ENCODE results near the gene RCL1.

GRCh38 chr9:4810565-4810964 is 17.8 kb downstream of the RCL1 start:
- TF ChIP-seq EZH2 (IDR thresholded peaks at IDR 0.05; ENCODE audit: borderline replicate concordance, insufficient read depth, low read depth, low read length, poor library complexity, severe bottlenecking) = no peak
- TF ChIP-seq, protein P1, sequence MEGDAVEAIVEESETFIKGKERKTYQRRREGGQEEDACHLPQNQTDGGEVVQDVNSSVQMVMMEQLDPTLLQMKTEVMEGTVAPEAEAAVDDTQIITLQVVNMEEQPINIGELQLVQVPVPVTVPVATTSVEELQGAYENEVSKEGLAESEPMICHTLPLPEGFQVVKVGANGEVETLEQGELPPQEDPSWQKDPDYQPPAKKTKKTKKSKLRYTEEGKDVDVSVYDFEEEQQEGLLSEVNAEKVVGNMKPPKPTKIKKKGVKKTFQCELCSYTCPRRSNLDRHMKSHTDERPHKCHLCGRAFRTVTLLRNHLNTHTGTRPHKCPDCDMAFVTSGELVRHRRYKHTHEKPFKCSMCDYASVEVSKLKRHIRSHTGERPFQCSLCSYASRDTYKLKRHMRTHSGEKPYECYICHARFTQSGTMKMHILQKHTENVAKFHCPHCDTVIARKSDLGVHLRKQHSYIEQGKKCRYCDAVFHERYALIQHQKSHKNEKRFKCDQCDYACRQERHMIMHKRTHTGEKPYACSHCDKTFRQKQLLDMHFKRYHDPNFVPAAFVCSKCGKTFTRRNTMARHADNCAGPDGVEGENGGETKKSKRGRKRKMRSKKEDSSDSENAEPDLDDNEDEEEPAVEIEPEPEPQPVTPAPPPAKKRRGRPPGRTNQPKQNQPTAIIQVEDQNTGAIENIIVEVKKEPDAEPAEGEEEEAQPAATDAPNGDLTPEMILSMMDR (IDR thresholded peaks at IDR 0.05) = no peak

Data from B cell (primary cell).